Epithelial cell of esophagus (primary cell): ENCODE results near the gene WDFY4.

Experiments used
- DNase-seq: peaks from one replicate; pipeline ENCODE4 v3.0.0; 2010; ENCODE audit warnings: low read depth
- H3K4me3 ChIP-seq: 2 replicates; pipeline ENCODE4 v1.5.1; 2011; ENCODE audit warnings: mild to moderate bottlenecking, low read length, control low read depth
- CTCF ChIP-seq: IDR thresholded peaks from 2 replicates; pipeline ENCODE4 v1.5.1; 2011; ENCODE audit warnings: low read depth, mild to moderate bottlenecking, low read length, control low read depth, inconsistent platforms; ENCODE audit not compliant: insufficient read depth; ENCODE audit errors: missing control alignments

Gene WDFY4

GRCh38 chr10:48695636-48696534 lies 11.2 kb downstream of the WDFY4 start:
- TF ChIP-seq CTCF = no peak
- DNase-seq = no peak
- H3K4me3 ChIP-seq = no peak overlapping the region

- TF ChIP-seq CTCF = no peak
- no peak for DNase-seq
- H3K4me3 ChIP-seq = no peak overlapping the region
These were observed 11.8 kb downstream of the WDFY4 start for GRCh38 chr10:48696535-48696873.

GRCh38 chr10:48697091-48697490 lies 12.4 kb downstream of the WDFY4 start:
- TF ChIP-seq CTCF = no peak
- no peak overlapping the region for H3K4me3 ChIP-seq
- DNase-seq = no peak

GRCh38 chr10:48697821-48698764 lies 13.4 kb downstream of the WDFY4 start:
- H3K4me3 ChIP-seq = no peak overlapping the region
- DNase-seq = no peak
- TF ChIP-seq CTCF = no peak

- H3K4me3 ChIP-seq = no peak overlapping the region
- no peak for TF ChIP-seq CTCF
These were observed 14.4 kb downstream of the WDFY4 start for GRCh38 chr10:48699011-48699627.

GRCh38 chr10:48700071-48700470 lies 15.4 kb downstream of the WDFY4 start:
- H3K4me3 ChIP-seq = no peak overlapping the region
- no peak for DNase-seq
- TF ChIP-seq CTCF = no peak

More at GRCh38 chr10:48699011-48699627, 14.4 kb downstream of the WDFY4 start:
- no peak for DNase-seq
